ENCODE data around the gene ABCB9. TPM values are rescaled to one million over a fixed set of nuclear protein-coding genes. Genes with fewer than 3 reads are reported as not detected.
A peak's percentile ranks its signal among the peaks of the same experiment; 100 is the strongest.
"Not testable (repeated sequence)": the region's sequence is repeated elsewhere in the genome, so short reads cannot be mapped to it uniquely, and the experiment has no call there.

Gene ABCB9
- 1 to 10 TPM; 5.1 to 6.5 (median 5.7) TPM for polyA plus RNA-seq (ENCODE audit: insufficient read length in 4 of 4)

DNA sequence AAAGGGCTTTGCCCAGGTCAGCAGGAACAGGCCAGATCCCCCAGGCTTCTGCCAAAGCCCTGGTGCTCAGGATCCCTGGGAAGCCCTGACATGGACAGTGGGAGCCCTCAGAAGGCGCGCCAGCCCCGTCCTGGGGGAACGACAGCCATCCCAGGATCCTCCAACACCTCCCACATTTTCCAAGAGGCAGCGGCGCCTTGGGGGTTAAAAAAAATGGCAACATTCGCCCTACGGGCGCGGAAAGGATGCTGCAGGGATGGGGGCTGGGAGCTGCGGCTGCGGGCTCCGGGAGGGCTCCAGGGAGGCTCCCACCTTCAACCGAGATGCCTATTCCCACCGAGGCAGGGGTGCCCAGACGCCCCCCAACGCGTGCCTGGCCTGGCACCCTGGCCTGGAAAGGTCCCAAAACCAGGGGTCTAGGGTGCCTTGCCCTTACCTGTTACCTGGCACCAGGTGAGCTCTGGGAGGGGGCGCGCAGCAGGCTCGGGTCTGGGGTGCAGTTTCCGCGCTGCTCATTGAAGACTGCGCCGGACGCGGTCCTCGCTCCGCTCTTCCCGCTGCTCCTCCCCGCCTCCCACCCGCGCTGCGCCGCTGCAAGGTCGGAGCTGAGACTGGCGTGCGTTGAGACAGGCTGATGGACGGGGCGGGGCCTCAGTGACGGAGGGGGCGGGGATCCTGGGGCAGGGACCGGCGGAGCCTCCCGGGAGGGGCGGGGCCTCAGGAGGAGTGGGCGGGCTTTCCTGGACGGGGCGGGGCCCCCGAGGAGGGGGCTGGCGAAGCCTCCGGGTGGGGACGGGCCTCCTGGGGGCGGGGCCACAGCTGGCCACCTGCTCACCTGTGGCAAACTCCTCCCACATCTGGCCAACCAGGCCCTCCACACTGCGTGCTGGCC, at the start of gene ABCB9:
Gene ABCB9, minus strand, starts transcription at position 613 of the 892 bp plus-strand sequence. CDS start 6,228 bp downstream, outside the sequence.
- DNase-seq (ENCODE audit: low read depth in 4 of 4, low spot score in 3 of 4) = peak in 3 of 4 donors; percentile 72 to 81 (median 73)

DNA sequence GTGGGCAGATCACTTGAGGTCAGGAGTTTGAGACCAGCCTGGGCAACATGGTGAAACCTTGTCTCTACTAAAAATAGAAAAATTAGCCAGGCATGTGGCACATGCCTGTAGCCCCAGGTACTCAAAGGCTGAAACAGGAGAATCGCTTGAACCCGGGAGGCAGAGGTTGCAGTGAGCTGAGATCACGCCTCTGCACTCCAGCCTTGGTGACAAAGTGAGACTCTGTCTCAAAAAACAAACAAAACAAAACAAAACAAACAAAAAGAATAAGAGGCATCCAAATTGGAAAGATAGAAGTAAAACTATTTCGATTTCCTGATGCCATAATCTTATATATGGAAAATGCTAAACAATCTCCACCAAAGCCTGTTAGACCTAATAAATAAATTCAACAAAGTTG, 48.2 kb upstream of the ABCB9 start:
- not testable (repeated sequence) for DNase-seq (ENCODE audit: low read depth in 4 of 4, low spot score in 3 of 4)

GRCh38 chr12:123013185-123014095, 47.2 kb upstream of the ABCB9 start:
- no peak for DNase-seq (ENCODE audit: low read depth in 4 of 4, low spot score in 3 of 4)

- no peak for DNase-seq (ENCODE audit: low read depth in 4 of 4, low spot score in 3 of 4)
Observed at GRCh38 chr12:123011701-123012100, 45.4 kb upstream of the ABCB9 start.

DNA sequence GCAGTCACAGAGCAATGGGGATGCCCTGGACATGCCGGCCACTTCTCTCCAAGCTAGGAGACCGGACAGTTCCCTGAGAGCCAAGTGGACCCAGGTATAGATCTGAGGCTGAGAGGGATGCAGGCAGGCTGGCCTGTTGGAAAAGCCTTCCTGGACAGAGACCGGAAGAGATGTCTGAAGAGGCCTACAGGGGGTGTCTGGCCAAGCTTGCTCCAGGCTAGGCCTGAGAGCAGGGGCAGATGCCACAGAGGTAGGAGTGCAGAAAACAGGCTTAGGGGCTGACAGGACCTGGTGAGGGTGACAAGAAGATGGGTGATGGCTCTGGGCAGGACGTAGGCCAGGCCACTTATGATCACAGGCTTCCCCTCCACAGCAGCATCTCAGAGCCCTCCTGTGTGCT, 44.4 kb upstream of the ABCB9 start:
- no peak for DNase-seq (ENCODE audit: low read depth in 4 of 4, low spot score in 3 of 4)

GRCh38 chr12:123010110-123010509, 43.8 kb upstream of the ABCB9 start:
- no peak for DNase-seq (ENCODE audit: low read depth in 4 of 4, low spot score in 3 of 4)

DNA sequence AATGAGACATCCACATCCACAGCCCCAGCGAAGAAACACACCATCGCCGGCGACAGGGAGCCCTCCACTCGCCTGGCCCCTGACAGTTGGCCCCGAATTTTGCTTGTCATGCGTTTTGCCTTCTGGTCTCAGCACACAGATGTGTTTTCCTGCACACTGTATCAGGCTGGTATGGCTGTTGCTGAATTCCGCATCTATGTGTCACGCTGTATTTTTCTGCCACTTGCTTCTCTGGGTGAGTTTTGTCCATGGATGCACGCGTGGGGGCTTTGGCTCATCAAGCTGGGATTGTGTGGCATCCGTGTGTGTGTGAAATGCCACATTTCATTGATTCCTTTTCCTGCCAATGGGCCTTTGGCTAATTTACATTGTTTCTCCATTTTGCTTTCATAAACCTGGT, 40.7 kb upstream of the ABCB9 start:
- no peak for DNase-seq (ENCODE audit: low read depth in 4 of 4, low spot score in 3 of 4)

DNA sequence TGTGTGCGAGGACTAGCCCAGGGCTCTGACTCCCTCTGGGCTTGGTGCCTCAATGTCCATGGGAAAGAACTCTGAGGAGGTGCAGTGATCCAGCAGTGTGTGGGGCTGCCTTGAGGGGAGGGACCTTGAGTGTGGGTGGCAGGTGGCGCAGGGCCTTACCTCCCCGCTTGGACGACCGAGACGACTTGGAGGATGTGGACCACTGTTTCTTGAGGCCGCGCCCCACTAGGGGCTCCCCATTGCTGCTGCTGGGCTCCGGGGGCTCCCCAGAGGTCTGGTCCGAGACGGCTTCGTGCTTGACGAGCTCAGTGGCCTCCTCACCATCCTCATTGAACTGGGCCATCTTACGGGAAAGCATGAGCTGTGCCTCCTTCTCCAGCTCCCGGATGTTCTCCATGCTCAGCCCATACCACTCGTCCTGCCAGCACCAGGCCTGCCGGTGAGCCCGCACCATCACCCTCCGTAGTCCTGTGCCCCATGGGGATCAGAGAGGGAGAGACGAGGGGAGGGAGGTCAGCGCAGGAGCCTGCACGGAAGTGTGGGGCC, 38.9 kb upstream of the ABCB9 start:
- no peak for DNase-seq (ENCODE audit: low read depth in 4 of 4, low spot score in 3 of 4)

- no peak for DNase-seq (ENCODE audit: low read depth in 4 of 4, low spot score in 3 of 4)
Observed at GRCh38 chr12:123004287-123004686, 38.0 kb upstream of the ABCB9 start.

DNA sequence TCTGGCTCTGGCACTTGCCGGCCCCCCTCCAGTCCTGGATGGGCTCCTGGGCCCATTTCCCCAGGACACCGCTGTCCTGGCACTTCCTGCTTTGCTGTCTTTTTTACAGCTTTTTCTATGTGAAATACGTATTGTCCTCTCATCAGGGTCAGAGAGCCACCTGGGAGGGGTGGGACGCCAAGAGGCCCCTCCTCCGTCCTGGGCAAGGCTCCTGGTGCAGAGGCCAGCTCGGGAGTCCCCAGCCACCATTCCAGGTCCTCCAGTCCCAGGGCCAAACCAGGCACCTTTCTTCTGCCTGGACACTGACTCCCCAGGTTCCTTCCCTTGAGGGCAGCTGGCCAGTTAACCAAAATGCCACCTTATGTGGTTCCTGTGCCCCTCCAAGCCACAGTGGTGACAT, 37.0 kb upstream of the ABCB9 start:
- no peak for DNase-seq (ENCODE audit: low read depth in 4 of 4, low spot score in 3 of 4)

GRCh38 chr12:123001464-123001863, 35.2 kb upstream of the ABCB9 start:
- no peak for DNase-seq (ENCODE audit: low read depth in 4 of 4, low spot score in 3 of 4)

GRCh38 chr12:123000578-123000977, 34.3 kb upstream of the ABCB9 start:
- no peak for DNase-seq (ENCODE audit: low read depth in 4 of 4, low spot score in 3 of 4)

DNA sequence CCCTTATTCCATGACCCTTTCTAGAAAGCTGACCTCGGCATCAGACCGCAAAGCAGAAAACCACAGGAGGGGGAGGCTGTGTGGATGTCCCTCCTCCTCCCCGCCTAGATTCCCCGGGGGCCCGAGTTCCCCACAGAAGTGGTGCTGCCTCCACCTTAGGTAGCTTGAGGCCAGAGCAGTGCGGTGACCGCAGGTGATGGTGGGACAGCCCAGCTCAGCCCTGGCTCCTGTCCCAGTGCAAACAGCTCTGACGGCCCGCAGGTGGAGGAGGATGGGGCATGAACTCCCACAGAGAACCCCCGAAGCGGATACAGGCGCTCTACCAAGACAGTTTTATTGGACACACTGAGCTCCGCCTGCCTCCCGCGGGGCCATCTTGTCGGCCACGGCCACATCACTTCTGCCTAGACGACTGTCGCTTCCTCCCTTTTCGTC, 33.7 kb upstream of the ABCB9 start:
- no peak for DNase-seq (ENCODE audit: low read depth in 4 of 4, low spot score in 3 of 4)

GRCh38 chr12:122999196-122999946, 33.1 kb upstream of the ABCB9 start:
- no peak for DNase-seq (ENCODE audit: low read depth in 4 of 4, low spot score in 3 of 4)

- no peak for DNase-seq (ENCODE audit: low read depth in 4 of 4, low spot score in 3 of 4)
Observed at GRCh38 chr12:122998316-122998715, 32.1 kb upstream of the ABCB9 start.

GRCh38 chr12:122997343-122998250, 31.3 kb upstream of the ABCB9 start:
- DNase-seq (ENCODE audit: low read depth in 4 of 4, low spot score in 3 of 4) = no peak

DNA sequence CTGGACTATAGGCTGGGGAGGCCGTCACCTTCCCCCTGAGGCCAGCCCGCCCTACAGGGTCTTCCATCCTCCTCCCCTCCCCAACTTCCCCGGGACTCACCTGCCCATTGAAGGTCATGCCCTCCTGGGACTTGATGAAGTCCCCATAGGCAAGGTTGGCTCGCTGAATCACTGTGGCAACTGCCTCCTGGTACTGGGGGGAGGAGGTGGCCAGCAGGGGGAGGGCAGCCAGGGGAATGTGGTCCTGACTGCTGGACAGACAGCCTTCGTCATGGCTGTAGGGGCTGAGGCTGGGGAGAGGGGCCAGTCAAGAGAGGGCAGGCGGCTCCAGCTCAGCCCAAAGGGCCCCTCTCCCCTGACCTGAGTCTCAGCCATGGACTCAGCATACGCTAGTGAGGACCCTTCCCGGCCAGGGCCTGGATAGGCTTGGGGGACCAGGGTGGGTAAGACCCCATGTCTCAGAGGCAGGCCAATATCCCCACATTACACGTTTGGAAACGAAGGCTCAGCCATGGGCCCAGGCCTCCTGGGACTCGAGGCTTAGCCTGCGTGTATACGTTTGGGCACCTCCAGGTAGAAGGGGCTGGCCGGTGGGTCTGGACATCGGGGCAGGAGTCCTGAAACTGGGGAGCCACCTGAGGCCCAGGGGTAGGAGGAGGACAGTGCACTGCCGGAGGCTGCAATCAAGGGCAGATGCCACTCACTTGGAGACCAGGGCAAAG, 30.5 kb upstream of the ABCB9 start:
- no peak for DNase-seq (ENCODE audit: low read depth in 4 of 4, low spot score in 3 of 4)

- no peak for DNase-seq (ENCODE audit: low read depth in 4 of 4, low spot score in 3 of 4)
Observed at GRCh38 chr12:122996188-122996601, 29.9 kb upstream of the ABCB9 start.

Data from right renal pelvis (tissue), 4 donors.